ENCODE data around the gene PIAS1.

The PIAS1 gene

DNA sequence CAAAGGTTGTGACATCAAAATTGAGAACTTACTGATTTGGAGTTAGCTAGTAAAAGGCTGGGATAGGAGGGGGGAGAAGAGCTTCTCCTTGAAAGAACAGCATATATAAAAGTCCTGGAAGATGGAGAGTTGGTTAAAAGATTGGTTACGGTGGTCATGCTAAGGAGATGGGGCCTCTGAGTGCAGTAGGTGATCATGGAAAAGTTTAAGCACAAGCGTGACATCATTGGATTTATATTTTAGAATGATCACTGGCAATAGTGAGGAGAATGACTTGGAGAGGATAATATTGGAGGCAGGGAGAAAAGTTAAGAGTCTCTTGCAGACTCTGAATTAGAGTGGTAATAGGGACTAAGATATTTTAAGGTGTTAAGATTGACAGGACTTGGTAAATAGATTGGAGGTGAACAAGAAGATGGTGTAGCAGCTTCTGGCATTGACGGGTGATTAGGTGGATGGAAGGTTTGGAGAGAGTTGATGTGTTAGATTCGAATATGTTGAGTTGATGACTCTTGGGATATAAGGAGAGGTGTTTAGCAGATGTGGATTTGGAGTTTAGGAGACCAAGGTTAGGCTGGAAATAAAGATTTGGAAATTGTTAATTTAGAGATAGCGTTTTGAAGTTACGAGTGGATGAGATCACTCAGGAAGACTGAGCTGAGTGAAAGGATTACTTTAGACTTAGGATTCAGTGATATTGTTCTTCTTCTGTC, 19.6 kb downstream of the PIAS1 start:
- H3K4me3 ChIP-seq (ENCODE audit: low read depth, low read length): no peak overlapping the region
- ChIA-PET CTCF (no interaction called here), POLR2A (interaction anchor here (2.3 kb wide), 1 partner anchor 19 kb away, joined by 11 read pairs; the partner anchor contains the start of gene PIAS1)
- no peak overlapping the region for H3K27ac ChIP-seq (ENCODE audit: extremely low read depth, low read depth, low read length)
- H3K4me1 ChIP-seq (ENCODE audit: control insufficient read depth, insufficient read depth, low read length): peaks cover 37% of the 10 kb centered on the region
- H3K36me3 ChIP-seq (ENCODE audit: control insufficient read depth in 2 of 2, insufficient read depth in 1 of 2, low read length in 2 of 2): peaks cover 0 to 8% of the 10 kb centered on the region in 2 experiments; a peak in 1 of 3 replicates
- TF ChIP-seq ZNF600 (tag by site-specific recombination; IDR thresholded peaks at IDR 0.05) (peak; percentile 43), ZNF664 (tag by site-specific recombination; IDR thresholded peaks at IDR 0.05) (peak; percentile 47; the same call in 1 of the 2 replicates), ZNF2 (tag by site-specific recombination; IDR thresholded peaks at IDR 0.05) (0 out of 2 replicates have a peak, but pooled peaks have one; percentile 24), FEZF1 (tag by site-specific recombination; IDR thresholded peaks at IDR 0.05) (no peak), MYNN (tag by site-specific recombination; IDR thresholded peaks at IDR 0.05; ENCODE audit: borderline replicate concordance) (peak; percentile 92), ZNF366 (tag by site-specific recombination; conservative IDR thresholded peaks at IDR 0.05) (peak; percentile 54; the same call in 1 of the 2 replicates), ATF2 (tag by site-specific recombination; IDR thresholded peaks at IDR 0.05; ENCODE audit: low read depth) (peak; percentile 70; the same call in 1 of the 2 replicates), ZNF629 (tag by site-specific recombination; IDR thresholded peaks at IDR 0.05) (peak; percentile 56), KLF8 (tag by site-specific recombination; IDR thresholded peaks at IDR 0.05) (0 out of 2 replicates have a peak, but pooled peaks have one; percentile 15), ZBTB8A (tag by site-specific recombination; IDR thresholded peaks at IDR 0.05) (no peak), ZBTB17 (tag by site-specific recombination; IDR thresholded peaks at IDR 0.05) (peak; percentile 82), ZNF341 (tag by site-specific recombination; IDR thresholded peaks at IDR 0.05; ENCODE audit: low read depth) (peak; percentile 67), ZFP69B (tag by site-specific recombination; IDR thresholded peaks at IDR 0.05) (0 out of 2 replicates have a peak, but pooled peaks have one; percentile 45), ZEB2 (tag by site-specific recombination; IDR thresholded peaks at IDR 0.05) (0 out of 2 replicates have a peak, but pooled peaks have one; percentile 53), ZNF692 (tag by site-specific recombination; IDR thresholded peaks at IDR 0.05) (0 out of 2 replicates have a peak, but pooled peaks have one; percentile 15)
- TF ChIP-seq, protein P1, sequence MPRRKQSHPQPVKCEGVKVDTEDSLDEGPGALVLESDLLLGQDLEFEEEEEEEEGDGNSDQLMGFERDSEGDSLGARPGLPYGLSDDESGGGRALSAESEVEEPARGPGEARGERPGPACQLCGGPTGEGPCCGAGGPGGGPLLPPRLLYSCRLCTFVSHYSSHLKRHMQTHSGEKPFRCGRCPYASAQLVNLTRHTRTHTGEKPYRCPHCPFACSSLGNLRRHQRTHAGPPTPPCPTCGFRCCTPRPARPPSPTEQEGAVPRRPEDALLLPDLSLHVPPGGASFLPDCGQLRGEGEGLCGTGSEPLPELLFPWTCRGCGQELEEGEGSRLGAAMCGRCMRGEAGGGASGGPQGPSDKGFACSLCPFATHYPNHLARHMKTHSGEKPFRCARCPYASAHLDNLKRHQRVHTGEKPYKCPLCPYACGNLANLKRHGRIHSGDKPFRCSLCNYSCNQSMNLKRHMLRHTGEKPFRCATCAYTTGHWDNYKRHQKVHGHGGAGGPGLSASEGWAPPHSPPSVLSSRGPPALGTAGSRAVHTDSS (tag by site-specific recombination; IDR thresholded peaks at IDR 0.05): no peak
- no peaks in the 10 kb centered on the region for H3K9me3 ChIP-seq (ENCODE audit: control insufficient read depth, insufficient read depth, low read depth, low read length)

- H3K4me3 ChIP-seq (ENCODE audit: low read depth, low read length): no peak overlapping the region
- no peaks in the 10 kb centered on the region for H3K9me3 ChIP-seq (ENCODE audit: control insufficient read depth, insufficient read depth, low read depth, low read length)
- peaks cover 0 to 8% of the 10 kb centered on the region in 2 experiments; a peak in 1 of 3 replicates for H3K36me3 ChIP-seq (ENCODE audit: control insufficient read depth in 2 of 2, insufficient read depth in 1 of 2, low read length in 2 of 2)
- peaks cover 37% of the 10 kb centered on the region for H3K4me1 ChIP-seq (ENCODE audit: control insufficient read depth, insufficient read depth, low read length)
- ChIA-PET POLR2A (no interaction called here), CTCF (interaction anchor here (0.6 kb wide), 1 partner anchor 37 kb away, joined by 3 read pairs; no protein-coding TSS in a partner anchor)
- H3K27ac ChIP-seq (ENCODE audit: extremely low read depth, low read depth, low read length): no peak overlapping the region
- TF ChIP-seq ZBTB8A (tag by site-specific recombination; IDR thresholded peaks at IDR 0.05) (0 out of 2 replicates have a peak, but pooled peaks have one; percentile 8), BCL11A (tag by site-specific recombination; IDR thresholded peaks at IDR 0.05; ENCODE audit: low read depth) (no peak), ZNF335 (tag by site-specific recombination; conservative IDR thresholded peaks at IDR 0.05) (peak; percentile 89), WT1 (tag by site-specific recombination; IDR thresholded peaks at IDR 0.05) (0 out of 2 replicates have a peak, but pooled peaks have one; percentile 36), ZNF449 (tag by site-specific recombination; IDR thresholded peaks at IDR 0.05) (peak; percentile 25; the same call in 1 of the 2 replicates), ZNF114 (tag by site-specific recombination; IDR thresholded peaks at IDR 0.05) (no peak), ZNF791 (tag by site-specific recombination; IDR thresholded peaks at IDR 0.05) (no peak), ZNF2 (tag by site-specific recombination; IDR thresholded peaks at IDR 0.05) (0 out of 2 replicates have a peak, but pooled peaks have one; percentile 26)
- TF ChIP-seq, protein P2, sequence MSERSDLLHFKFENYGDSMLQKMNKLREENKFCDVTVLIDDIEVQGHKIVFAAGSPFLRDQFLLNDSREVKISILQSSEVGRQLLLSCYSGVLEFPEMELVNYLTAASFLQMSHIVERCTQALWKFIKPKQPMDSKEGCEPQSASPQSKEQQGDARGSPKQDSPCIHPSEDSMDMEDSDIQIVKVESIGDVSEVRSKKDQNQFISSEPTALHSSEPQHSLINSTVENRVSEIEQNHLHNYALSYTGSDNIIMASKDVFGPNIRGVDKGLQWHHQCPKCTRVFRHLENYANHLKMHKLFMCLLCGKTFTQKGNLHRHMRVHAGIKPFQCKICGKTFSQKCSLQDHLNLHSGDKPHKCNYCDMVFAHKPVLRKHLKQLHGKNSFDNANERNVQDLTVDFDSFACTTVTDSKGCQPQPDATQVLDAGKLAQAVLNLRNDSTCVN (tag by site-specific recombination; optimal IDR thresholded peaks at IDR 0.05): no peak
- TF ChIP-seq, protein P3, sequence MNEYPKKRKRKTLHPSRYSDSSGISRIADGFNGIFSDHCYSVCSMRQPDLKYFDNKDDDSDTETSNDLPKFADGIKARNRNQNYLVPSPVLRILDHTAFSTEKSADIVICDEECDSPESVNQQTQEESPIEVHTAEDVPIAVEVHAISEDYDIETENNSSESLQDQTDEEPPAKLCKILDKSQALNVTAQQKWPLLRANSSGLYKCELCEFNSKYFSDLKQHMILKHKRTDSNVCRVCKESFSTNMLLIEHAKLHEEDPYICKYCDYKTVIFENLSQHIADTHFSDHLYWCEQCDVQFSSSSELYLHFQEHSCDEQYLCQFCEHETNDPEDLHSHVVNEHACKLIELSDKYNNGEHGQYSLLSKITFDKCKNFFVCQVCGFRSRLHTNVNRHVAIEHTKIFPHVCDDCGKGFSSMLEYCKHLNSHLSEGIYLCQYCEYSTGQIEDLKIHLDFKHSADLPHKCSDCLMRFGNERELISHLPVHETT (tag by site-specific recombination; IDR thresholded peaks at IDR 0.05): 0 out of 2 replicates have a peak, but pooled peaks have one; percentile 6
Observed at GRCh38 chr15:68075764-68076385, 21.8 kb downstream of the PIAS1 start.

Data from HEK293 (cell line).